RCC 7860 (cell line): ENCODE results near the gene CPB1.

Source experiments
- DNase-seq: peaks from one replicate; pipeline ENCODE4 v3.0.0-alpha.2; 2015; ENCODE audit warnings: low spot score
- FAIRE-seq: peaks from 2 replicates; lab custom pipeline; 2012; peaks lifted over from hg19 to GRCh38; lab: Jason Lieb, UNC

Gene CPB1

GRCh38 chr3:148828136-148828690 lies 602 bp downstream of the CPB1 start:
- no peak for FAIRE-seq
- no peak for DNase-seq

- no peak for FAIRE-seq
- no peak for DNase-seq
These were observed 2.3 kb downstream of the CPB1 start for GRCh38 chr3:148829926-148830325.

- no peak for FAIRE-seq
These were observed 5.6 kb downstream of the CPB1 start for GRCh38 chr3:148833223-148833622.

GRCh38 chr3:148839805-148840204 lies 12.2 kb downstream of the CPB1 start:
- no peak for DNase-seq
- FAIRE-seq = no peak

More at GRCh38 chr3:148833223-148833622, 5.6 kb downstream of the CPB1 start:
- DNase-seq = no peak

- no peak for FAIRE-seq
- no peak for DNase-seq
These were observed 12.8 kb downstream of the CPB1 start for GRCh38 chr3:148840451-148840850.

- DNase-seq = no peak
- FAIRE-seq = no peak
These were observed 18.3 kb downstream of the CPB1 start for GRCh38 chr3:148845756-148846395.

GRCh38 chr3:148847351-148847750 lies 19.7 kb downstream of the CPB1 start:
- FAIRE-seq = no peak
- DNase-seq = no peak

GRCh38 chr3:148848410-148848809 lies 20.8 kb downstream of the CPB1 start:
- DNase-seq = no peak
- FAIRE-seq = no peak

GRCh38 chr3:148852271-148852992 lies 24.8 kb downstream of the CPB1 start:
- FAIRE-seq (no peak), DNase-seq (no peak)

GRCh38 chr3:148853076-148853475 lies 25.5 kb downstream of the CPB1 start:
- DNase-seq = no peak
- FAIRE-seq = no peak

- DNase-seq (no peak), FAIRE-seq (no peak)
These were observed 26.4 kb downstream of the CPB1 start for GRCh38 chr3:148854061-148854460.

- DNase-seq (no peak), FAIRE-seq (no peak)
These were observed 28.8 kb downstream of the CPB1 start for GRCh38 chr3:148856384-148856783.

GRCh38 chr3:148857316-148857715 lies 29.7 kb downstream of the CPB1 start:
- FAIRE-seq = no peak
- DNase-seq = no peak

GRCh38 chr3:148861277-148861869 lies 33.8 kb downstream of the CPB1 start:
- peak; percentile 77 for FAIRE-seq

GRCh38 chr3:148863297-148863696 lies 35.7 kb downstream of the CPB1 start:
- FAIRE-seq (no peak), DNase-seq (no peak)

More at GRCh38 chr3:148861277-148861869, 33.8 kb downstream of the CPB1 start:
- peak; percentile 26 for DNase-seq

GRCh38 chr3:148863814-148864213 lies 36.2 kb downstream of the CPB1 start:
- FAIRE-seq = no peak
- no peak for DNase-seq

GRCh38 chr3:148865049-148865448 lies 37.4 kb downstream of the CPB1 start, which contains the start of gene CPA3:
Gene CPA3 (plus strand): TSS chr3:148865296. CDS start chr3:148865308, 12 bp downstream.
- FAIRE-seq = no peak
- no peak for DNase-seq

- DNase-seq = no peak
- FAIRE-seq = no peak
These were observed 38.6 kb downstream of the CPB1 start for GRCh38 chr3:148866261-148866660.

- DNase-seq (no peak), FAIRE-seq (no peak)
These were observed 45.8 kb downstream of the CPB1 start for GRCh38 chr3:148873270-148873927.

- FAIRE-seq = no peak
These were observed 46.4 kb downstream of the CPB1 start for GRCh38 chr3:148873977-148874376.

GRCh38 chr3:148878095-148878494 lies 50.5 kb downstream of the CPB1 start:
- FAIRE-seq (no peak), DNase-seq (no peak)

More at GRCh38 chr3:148873977-148874376, 46.4 kb downstream of the CPB1 start:
- no peak for DNase-seq
